GM13976 (cell line): Measurements from ENCODE around the gene FXYD1.
"Not testable (repeated sequence)": the region's sequence is repeated elsewhere in the genome, so short reads cannot be mapped to it uniquely, and the experiment has no call there.

Source experiments
- DNase-seq: peaks from one replicate; pipeline ENCODE4 v3.0.0; 2012; ENCODE audit warnings: low spot score
- CTCF ChIP-seq: IDR thresholded peaks from 2 replicates; pipeline ENCODE4 v1.5.1; 2012; ENCODE audit warnings: borderline replicate concordance, mild to moderate bottlenecking; ENCODE audit not compliant: insufficient read depth; ENCODE audit errors: extremely low read depth, missing control alignments, control extremely low read depth
- in situ Hi-C: fragments of 300-500 bp; cut with MboI; formaldehyde crosslinking; loops from one replicate; pipeline ENCODE4 v1.12.0; 2022; ENCODE audit warnings: low sequenced_read_pairs, mixed read lengths, inconsistent platforms; ENCODE audit not compliant: unreplicated experiment

The FXYD1 gene

GRCh38 chr19:35144259-35144599, 5.6 kb downstream of the FXYD1 start:
- DNase-seq: no peak
- in situ Hi-C loops: no loop called here

DNA sequence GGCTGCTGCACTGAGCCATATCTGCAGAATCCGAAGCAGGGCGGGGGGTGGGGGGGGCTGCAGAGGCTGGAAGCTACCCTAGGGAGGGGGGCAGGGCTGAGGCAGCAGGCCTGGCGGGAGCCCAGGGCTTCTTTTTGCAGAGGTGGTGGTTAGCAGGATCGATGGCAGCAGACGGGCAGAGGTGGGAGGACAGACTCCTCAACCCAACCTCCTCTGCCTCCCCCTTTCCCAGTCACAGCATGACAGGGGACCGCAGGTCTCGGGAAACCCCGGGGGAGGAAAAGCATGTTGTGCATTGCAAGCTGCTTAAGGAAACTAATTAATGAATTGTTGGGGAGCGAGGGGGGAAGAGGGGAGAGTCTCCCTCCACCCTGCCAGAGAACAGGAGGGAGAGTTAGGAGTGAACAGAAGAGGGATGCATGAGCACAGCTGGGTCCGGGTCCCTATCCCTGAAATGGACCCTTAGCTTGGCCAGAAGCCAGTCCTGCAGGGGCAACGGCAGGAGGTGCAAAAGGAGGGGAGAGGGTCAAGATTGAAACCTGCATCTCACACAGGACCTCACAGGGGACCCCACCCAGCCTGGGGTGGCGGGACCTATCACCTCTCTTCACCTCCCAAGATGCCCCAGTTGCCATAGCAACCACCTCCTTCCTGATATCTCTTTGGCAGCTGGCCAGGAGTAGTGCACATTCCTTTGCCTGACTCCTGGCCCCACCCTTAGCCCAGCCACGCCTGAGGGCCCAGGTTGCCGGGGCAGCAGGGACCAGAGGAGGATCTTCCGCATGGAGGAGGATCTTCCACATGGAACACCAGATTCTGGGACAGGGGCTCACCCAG, 6.2 kb downstream of the FXYD1 start:
- in situ Hi-C loops: no loop called here
- no peak for DNase-seq

More at GRCh38 chr19:35144259-35144599, 5.6 kb downstream of the FXYD1 start:
- TF ChIP-seq CTCF: no peak

DNA sequence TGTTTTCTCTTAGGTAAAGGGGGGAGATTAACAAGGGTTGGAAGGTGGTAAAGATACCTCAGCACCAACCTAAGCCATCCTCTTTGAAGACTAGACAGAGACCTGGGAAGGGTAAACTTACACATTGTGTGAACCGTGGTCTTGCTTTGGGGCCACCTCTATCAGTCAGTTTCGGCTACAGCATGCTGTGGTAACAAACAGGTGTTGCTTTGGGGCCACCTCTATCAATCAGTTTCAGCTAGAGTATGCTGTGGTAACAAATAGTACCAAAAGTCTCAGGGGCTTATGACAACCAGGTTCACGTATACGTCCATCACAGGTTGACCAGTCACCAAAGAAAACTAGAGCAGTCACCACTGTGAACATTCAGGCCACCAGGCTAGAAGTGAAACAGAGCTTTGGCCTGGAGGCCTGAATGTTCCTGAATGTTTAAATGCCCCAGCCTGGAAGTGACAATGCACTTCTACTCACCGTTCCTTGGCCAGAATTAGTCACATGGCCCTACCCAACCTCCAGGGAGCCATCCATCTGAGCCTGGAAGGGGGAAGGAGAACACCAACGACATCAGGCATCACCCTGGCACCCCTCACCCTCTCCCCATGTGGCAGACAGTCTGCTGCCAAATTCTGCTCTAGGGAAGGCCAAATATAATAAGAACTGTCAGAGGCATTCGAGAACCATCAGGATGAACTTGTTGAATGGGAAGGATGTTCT, 8.3 kb downstream of the FXYD1 start:
- in situ Hi-C loops: no loop called here
- TF ChIP-seq CTCF: no peak
- no peak for DNase-seq

More for the DNA sequence above, 6.2 kb downstream of the FXYD1 start:
- TF ChIP-seq CTCF: no peak

DNA sequence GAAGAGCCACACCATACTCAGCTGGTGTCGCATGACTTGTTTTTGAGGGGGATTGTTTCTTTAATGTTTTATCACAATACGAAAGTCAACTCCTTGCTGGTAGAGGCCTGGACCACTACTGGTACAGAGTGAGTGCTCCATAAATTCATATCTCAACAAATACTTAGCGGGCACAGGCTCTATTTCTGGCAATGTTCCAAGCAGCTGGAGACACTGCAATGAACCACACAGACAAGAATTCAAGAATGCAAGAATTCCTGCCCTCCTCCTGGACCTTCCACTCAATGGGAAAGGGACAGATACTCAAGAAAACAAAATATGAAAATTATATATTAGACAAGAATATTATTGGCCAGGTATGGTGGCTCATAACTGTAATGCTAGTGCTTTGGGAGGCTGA, 10.8 kb downstream of the FXYD1 start:
- in situ Hi-C loops: no loop called here
- no peak for TF ChIP-seq CTCF
- no peak for DNase-seq

DNA sequence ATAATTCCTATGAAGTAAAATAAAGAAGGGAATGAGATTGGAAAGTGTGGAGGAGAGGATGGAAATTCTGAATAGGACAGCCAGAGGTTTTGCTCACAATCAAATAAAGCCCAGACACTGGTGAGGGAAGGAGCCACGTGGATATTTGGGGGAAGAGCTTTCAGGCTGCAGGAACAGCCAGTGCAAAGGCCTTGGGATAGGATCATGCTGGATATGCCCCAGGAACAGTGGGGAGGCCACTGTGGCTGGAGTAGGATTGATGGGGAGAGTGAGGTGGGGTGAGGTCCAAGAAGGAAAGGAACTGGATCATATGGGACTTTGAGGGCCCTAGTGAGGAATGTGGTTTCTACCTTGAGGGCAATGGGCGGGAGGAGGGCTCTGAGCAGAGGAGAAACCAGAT, 11.8 kb downstream of the FXYD1 start:
- no peak for DNase-seq
- TF ChIP-seq CTCF: no peak
- in situ Hi-C loops: no loop called here

DNA sequence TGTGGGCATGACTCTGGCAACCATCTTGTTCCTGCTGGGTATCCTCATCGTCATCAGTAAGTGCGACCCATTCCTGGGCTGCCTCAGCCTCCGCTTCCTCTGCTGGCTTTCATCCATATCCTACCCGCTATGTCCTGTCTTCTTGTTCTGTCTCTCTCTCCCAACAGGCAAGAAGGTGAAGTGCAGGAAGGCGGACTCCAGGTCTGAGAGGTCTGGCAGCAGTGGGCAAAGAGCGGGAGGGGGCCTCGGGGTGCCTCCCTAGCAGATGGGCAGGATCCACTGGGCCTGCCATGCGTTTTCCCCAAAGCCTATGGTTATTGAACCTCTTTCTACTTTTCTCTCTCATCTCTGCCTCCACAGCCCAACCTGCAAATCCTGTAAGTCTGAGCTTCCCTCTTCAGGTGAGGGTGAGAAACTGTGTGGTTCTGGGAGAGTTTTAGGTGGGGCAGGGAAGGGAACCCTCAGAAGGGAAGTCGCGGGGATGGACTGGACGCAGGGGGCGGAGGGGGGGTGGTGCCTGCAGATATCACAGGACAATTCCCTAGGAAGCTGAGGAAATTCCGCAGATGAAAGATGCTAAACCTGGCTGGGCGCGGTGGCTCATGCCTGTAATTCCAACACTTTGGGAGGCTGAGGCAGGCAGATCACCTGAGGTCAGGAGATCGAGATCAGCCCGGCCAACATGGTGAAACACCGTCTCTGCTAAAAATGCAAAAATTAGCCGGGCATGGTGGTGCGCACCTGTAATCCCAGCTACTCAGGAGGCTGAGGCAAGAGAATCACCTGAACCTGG, 12.8 kb downstream of the FXYD1 start:
- in situ Hi-C loops: no loop called here
- DNase-seq: no peak
- no peak for TF ChIP-seq CTCF

- in situ Hi-C loops, DNase-seq: not testable (repeated sequence)
Observed at GRCh38 chr19:35153129-35153522, 14.5 kb downstream of the FXYD1 start.
